GM21619 (cell line): Measurements from ENCODE around the gene EVX2.

Source experiments
- ATAC-seq: cut with Tn5 transposase; IDR thresholded peaks from one replicate; pipeline ENCODE4 v1.9.1; 2021; ENCODE audit not compliant: unreplicated experiment

The EVX2 gene

DNA sequence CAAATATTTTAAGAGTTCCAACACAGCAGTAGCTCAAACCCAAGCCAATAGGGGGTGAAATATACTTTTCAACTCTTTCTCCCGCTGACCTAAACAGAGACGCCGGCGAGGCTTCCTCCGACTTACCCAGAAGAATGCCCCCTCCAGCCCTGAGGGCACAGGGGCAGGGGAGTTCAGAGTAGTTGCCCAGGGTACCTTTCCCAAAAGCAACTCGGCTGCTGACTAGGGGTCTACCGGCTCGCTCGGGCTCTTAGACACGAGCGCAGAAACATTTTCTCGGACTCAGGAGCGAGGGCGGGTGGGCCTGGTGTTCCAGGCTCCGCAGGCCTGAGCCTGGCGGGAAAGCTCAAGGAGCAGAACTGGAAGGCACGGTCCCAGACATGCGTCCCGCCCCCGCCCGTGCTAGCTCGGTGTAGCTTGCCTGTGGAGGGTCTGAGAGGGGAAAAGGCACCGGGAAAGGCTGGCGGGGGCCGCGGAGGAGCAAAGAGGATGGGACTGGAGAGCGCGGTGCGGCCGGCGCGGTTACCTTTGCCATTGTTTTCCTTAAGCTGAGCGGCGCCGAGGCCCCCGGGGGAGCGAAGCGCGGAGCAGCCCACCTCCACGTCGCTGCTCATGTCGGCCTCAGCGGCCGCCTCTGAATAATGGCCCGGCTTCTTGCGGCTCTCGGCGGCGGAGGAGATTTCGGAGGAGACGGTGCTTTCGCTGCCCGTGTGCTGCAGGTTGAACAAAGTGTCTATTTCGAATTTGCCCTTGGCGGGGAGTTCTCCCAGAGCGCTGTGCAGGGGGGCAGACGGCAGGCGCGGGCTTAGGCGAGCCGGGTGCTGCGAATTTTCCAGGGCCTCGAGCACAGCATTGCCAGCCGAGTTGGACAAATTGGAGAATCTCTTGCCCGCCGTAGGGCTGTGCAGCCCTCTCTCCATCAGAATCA, 674 bp downstream of the EVX2 start:
- no peak for ATAC-seq

DNA sequence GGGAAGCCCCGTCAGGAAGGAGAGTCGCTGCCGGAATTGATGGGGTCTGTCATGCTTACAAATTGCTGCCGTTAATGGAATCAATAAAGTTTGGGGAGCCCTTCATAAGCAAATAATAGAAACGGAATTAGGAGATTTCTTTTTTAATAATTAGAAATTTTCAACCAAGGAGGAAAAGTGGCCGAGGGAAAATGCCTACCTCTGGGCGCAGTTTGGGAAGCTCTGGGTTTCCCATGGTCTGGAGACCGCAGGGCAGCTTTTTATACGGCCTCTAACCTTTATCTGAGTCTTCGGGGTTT, 1.3 kb downstream of the EVX2 start:
- no peak for ATAC-seq

DNA sequence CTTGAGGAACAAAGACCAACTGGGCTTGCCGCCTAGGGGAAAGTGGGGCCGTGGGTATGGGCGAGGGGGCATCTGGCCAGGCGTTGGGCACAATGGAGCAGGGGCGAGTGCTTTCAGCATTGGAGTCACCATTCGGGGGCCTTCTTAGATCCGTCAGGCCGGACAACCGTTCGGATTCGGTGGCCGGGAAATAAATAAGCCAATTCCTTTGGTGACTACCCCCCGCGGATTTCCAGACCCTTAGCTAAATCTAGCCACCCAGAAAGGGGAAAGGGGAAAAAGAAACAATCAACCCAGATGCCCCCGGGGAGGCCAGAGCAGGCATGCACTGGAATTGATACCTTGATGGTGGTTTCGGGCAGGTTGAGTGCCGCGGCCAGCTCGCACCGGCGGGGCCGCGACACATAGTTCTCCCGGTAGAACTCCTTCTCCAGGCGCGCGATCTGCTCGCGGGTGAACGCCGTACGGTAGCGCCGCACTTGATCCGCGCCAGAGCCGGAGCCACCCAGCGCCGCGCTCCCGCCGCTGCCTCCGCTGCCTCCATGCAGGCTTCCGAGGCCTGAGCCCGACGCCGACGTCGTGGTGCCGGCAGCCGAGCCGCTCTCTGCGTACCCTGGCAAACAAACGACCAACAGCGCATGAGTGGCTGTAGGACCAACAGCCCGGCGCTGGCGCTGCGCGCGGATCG, 1.8 kb downstream of the EVX2 start:
- ATAC-seq: no peak

DNA sequence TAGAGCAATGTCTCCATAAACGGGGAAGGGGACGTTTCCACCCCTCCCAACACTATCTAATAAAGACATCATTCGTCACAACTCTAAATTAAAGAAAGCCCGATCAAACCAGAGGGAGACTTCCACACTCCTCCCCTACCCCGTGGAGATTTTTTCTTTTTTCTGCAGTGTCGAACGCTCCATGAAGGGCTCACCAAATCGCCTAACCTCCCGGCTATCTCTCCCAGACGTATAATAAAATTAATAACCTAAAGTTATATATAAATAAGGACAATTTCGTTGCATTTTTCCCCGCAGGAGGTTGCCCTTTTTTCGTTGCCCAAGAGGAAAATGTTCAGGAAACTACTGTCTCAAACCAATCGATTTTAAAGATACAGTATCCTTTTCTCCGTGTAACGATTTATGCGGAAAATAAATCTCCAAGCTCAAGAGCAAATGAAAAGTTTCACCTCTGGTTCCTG, 2.4 kb downstream of the EVX2 start:
- ATAC-seq: no peak

DNA sequence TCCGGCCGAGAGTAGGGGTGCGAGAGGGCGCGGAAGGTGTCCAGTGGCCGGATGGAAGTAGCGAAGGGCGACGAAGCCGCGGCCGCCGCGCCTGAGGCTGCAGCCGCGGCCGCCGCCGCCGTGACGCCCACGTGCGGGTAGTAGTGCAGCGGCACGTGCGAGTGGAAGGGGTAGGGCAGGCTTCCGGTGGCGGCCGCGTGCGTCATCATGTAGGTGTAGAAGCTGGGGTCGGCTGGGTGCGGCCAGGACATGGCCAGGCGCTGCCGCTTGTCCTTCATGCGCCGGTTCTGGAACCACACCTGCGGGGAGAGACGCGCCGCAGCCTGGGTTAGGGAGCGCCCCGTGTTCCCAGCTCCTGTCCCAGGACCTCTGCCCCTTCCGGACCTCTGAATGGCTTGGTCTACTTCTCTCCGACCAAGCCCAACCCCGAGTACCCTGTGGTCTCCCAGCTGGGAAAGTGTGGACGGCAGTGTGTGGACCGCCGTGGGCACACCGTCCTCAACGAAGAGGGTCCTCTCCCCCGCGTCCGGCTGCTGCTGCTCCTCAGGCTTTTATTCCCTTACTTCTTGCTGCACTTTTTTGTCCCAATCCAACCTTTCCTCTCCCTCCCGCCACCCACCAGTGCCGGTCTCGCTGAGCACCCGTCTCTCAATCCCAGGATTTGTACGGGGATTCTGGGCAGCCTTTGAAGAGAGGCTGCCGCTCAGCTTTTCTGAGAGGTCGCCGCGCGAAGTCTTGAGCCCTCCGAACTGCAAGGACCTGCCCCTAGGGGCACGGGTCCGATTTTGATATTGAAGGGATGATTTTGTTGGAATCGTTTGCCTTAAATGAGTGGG, 3.0 kb downstream of the EVX2 start:
- ATAC-seq: no peak

DNA sequence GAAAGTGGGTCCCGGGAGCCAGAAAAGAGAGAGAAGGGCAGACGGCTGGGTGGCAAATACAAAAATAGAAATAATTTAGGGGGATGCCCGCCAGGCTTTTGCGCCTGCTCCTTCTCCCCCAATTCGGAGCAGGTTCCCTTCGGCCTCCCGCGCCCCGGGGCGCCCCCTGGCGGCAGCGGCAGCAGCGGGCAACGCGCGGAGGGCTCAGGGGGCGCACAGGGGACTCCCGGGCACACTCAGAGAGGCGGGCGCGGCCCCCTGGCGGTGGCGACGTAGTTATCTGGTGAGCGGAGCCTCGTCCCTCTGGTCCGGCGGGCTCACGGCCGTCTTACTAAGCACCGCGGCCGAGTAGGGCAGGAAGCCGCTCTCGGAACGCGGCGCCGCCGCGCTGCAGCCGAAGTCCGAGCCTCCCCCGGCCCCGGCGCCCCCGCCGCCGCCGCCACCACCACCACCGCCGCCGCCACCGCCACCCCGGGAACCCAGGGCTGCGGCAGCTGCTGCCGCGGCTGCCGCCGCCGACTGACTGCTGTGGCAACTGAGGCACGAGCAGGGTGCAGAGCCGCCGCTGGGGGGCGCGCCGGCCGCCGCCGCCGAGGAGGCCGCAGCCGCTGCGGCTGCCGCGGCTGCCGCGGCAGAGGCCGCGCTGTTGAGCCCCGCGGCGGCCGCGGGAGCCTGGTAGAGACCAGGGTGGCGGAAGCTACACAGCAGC, 3.8 kb downstream of the EVX2 start:
- ATAC-seq: no peak

DNA sequence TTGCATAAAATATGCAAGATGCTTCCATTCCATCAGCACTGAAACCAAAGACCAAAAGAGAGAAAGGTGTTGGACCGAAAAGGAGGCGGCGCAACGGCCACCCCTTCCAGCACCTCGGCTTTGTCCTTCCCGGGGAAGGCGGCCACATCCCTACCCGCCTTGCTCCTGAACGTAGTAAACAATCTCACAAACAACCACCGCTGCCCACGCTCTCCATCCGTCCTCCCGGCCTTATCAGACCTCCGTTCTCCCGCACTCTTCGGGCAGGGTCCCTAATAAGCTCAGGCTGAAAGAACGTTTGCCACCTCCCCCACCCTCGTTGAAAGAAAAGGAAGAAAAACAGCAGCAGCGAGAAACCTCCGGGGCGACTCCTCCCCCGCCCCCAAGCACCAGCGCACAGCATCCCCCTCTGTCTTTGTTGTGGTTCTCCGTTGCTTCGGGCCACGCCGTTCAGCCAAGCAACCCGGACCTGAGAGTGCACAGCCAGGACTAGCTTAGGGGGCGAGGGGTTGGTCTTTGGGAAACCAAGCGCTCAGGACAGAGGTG, 4.4 kb downstream of the EVX2 start:
- ATAC-seq: no peak

DNA sequence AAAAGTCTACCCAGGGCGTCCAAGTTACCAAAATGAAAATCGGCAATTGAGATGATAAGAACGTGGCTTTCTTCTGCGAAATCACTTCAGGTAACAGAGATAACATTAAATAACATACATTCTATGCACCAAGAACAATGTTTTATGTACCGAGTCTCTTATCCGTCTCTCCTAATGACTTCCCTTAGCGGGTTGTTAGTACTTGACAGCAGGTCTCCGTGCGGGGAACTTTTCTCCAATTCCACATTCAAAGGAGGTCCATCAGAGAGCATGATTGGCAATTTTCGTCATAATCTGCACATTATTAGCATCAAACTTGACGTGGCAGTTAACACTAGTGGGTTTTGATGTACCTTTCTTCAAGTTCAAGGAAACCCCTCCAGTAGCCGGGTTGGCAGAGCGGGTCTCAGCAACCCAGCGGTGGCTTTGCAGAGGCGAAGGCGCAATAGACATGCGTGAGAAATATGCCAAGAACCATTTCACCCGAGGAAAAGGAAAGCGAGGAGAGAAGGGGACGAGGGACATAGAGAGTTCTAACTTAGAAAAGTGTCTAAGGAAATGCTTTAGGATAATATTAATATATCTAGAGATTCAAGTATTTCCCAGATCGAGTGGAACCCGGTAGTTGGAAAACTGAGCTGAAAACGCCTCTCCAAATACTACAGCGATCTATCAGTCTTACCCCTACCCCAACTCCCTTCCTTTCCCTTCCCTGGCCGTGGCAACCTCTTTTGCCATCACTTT, 5.0 kb downstream of the EVX2 start:
- ATAC-seq: no peak

DNA sequence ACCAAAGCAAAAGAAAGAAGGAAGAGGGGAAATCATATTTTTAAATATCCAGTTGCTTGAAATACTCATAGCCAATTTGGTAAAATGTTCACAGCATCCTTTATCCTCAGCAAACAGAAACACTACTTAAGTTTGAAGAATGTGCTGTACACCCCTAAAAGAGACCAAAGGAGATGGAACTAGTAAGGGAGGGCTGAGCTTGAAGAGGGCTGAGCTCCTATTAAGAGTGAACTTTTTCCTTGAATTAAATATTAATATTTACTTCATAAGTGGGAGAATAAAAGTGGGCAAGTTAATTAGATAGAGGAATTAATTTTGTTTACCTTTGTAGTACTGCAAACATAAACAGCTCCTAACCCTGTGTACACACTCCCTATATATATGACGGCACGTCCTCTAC, 7.0 kb downstream of the EVX2 start:
- no peak for ATAC-seq

DNA sequence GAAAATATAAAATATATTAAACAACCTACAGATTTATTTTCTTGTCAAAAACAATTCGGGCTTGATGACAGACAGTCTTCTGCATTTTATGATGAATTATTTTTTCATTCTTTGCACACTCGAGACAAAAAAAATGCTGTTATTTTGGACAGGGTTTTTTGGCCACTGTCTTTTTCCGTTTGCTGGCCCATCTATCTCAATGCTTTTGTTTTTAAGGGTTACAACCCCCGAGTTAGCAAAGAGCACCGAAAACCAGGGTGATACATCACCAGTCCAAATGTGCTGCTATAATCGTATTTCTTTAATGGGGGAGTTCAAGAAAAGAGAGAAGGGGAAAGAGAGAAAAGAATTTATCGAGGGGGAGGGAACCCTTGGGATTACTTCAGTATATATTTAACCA, 7.7 kb downstream of the EVX2 start:
- ATAC-seq: no peak

DNA sequence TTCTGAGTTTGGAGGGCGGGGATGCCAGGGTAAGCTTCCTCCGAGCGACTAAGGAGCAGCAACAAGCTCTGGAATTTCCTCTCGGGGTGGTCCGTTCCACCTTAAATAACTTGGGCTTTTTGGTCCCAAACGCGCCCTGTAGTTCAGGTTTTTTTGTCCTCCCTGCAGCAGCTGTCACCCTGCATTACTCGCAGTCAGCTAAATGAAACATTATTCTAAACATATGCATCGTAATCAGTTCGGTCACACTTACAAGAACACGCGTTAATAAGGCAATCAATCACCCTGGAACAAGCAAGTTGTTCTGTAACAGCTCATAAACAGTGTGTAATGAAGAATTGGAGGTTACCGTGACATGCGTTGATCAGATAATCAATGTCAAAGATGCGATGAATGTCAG, 8.3 kb downstream of the EVX2 start:
- ATAC-seq: no peak

DNA sequence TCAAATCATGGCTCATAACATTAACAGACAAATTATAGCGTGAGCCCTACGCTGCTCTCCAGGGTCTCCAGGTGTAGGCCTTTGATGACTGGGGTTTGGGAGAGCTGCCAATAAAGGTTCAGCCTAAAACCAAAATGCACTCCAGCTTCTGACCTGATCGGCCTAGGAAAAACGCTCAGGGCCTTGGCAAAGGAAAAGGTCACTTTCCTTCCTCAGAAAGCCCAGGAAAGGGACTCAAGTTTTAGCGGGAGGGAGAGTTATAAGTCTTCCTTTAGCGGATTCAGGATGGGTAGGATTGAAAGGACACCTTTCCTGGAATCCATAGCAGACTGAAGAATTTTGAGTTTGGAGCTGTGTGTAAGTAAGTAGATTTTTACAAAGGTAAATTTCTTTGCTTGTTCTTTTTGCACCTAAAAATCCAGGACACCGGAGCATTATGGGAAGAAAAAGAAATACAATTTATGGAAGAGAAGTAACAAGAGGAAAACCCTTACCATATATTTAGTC, 8.8 kb downstream of the EVX2 start:
- ATAC-seq: no peak

DNA sequence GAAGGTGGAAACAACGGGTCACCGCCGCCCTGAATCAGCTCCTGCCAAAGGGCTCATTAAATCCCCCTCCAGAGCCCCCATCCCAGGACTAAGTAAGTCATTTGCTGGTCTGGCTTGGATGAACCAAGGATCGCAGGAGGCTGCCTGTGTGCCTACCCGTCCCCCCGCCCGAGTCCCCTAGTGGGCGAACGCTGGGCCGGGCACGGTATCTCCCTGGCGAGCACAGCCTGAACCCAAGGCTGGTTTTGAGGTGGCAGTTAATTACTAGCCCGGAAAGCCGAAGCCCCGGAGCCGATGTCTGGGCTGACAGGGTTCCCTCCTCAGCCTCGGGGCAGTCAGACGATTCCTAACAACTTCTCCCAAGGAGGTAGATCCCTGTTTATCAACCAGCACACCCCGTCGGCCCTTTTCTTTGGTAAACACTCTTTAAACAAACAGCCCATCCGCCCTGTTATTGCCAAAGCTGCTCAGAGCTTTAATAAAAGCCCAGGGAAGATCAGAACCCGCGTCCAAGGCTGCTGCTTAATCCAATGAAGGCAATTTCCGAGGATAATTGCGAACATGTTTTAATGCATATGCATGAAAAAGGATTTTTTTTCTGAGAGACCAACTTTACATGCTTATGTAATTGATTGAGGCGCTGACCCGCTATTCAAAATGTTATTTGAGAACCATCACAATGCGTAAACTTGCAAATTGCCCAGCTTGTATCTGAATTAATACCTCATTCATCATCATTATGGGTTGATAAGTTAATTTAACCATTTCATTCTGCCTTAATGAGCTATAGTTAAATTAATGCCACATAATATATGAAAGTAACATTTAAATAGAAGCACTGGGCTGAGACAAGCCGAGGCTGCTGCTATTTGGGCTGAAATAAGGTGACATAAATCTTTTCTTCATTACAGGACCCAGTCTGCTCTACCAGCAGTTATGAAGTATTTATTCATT, 10.5 kb downstream of the EVX2 start:
- no peak for ATAC-seq

DNA sequence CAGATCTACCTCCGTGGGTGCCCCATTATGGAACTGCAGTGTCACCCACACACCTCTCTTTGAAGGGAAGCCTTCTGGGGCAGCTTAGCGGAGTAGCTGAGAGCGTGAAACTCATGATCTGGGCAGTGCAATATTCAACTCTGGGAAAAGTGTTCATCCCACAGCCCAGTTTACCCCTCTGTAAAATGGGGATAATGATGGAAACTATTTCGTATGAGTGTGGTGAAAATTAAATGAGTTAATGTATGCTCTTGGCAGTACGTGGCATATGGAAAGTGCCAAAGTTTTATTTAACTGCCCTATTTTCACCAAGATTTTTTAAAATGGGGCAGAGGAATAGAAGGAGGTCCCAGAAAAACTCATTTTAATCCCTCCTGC, 11.5 kb downstream of the EVX2 start:
- ATAC-seq: no peak

DNA sequence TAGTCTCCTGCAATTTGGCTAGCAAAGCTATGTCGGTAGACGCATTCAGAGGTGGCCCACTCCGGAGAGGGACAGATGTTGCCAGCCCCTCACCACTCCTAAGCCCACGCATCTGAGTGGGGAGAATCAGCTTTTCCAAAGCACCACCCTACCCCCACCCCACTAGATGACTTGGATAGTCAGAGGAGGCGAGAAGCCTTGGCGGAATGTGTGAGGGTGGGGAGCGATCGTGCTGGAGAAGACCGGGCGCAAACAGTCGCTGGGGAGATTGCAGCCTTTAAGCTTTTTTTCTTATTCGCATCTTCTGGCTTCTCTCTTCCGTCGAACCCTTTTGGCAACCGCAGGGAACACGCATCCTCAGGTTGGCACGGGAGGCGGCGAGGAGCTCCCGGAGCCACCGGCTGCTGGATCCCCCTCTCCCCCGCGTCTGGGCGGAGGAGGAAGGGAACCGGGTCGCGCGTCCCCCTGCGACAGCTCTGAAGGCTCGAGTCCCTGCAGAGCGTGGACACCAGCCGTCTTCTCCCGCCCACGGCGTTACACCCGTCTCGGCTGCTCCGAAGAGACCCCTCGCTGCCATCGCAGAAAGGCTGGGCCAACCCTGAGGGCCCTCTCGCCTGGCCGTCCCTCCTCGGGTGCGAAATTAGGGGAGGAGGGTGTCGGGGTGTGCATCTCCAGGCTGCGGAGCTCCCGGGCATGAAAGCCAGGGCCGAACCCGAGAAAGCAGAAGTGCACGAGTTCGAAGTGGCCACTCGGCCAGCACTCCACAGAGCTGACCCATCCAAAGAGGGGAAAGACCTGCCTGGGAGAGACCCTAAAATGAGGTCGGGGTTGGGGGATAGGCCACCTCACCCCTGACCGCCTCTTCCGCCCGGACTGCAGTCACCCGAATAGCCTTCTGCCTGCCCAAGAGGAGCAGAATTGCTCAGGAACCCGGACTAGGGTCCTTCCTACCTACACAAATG, 12.2 kb downstream of the EVX2 start:
- ATAC-seq: no peak

DNA sequence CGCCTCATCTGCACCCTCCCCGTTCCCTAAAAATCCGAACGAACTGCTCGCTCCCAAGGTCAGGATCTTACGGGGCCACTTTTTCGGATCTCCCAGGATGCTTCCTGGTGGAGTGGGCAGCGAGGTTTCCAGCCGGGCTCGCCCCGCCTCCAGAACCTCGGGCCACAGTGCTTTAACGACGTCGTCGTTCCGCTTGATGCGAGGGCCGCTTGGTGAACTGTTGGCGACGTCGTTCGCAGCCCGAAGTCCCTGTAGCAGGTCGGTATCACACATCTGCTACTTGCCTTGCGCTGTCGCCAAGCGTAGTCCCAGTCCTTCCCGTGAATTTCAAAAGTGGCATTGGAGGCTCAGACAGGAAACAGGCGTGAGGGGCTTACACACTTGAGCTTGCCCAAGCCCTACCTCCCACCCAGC, 15.3 kb downstream of the EVX2 start:
- no peak for ATAC-seq

DNA sequence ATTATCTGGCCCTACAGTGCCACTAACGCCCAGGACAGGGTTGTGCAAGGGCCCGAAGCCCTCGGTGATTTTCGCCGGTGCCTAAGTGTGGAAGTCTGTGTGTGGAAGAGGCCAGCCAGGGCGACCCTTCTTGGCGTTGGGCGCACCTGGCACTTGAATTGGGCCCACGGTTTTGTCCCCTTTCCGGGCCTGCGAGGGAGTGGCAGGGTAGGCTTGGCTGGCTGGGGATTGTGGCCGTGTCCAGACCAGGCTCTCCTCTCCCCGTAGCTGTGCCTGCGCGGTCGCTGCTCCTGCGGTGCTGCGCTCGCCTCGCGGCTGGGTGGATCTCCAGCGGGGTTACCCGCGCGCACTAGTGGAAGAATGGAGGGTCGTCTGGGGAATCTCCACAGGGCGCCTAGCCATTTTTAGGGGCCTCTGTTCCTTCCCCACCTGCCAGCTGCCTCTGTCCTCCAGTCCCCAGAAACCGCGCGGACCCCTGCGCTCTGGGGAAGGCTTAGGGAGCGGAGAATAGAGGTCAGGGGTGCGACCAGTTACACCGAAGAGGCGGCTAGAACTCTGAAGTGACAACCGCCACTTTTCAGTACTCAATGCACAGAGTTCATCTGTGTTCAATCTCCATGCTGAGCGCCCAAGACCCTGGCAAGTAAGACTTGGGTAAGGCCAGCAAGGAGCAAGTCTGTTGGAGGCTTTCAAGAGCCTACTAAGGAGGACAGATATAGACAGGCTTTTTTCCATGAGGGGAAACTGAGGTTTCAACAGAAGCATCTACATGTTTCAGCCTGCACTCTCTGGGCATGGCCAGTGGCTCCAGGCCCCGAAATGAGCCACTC, 16.0 kb downstream of the EVX2 start:
- no peak for ATAC-seq
